Measurements from ENCODE around the gene RIMBP2.

The RIMBP2 gene

DNA sequence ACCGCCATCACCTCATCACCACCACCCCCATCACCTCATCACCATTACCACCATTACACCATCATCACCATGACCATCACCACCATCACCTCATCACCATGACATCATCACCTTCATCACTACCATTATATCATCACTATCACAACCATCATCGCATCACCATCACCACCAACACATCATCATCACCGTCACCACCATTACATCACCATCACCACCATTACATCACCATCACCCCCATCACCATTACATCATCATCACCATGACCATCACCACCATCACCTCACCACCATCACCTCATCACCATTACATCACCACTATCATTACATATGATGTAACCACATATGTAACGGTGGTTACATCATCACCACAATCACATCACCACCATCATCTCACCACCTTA, 132.3 kb downstream of the RIMBP2 start:
- no peak overlapping the region for H3K4me2 ChIP-seq (ENCODE audit: low read depth, low read length)
- H3K36me3 ChIP-seq (replicated peaks; ENCODE audit: insufficient read depth, low read length): no peaks in the 10 kb centered on the region
- H2AFZ ChIP-seq (ENCODE audit: low read length): no peak overlapping the region
- H3K27me3 ChIP-seq (replicated peaks; ENCODE audit: insufficient read depth, low read length): no peaks in the 10 kb centered on the region
- no peak for DNase-seq
- no peaks in the 10 kb centered on the region for H3K79me2 ChIP-seq (ENCODE audit: low read length)
- H4K20me1 ChIP-seq (ENCODE audit: insufficient read depth, low read length): no peaks in the 10 kb centered on the region
- H3K9ac ChIP-seq (ENCODE audit: low read length): no peak overlapping the region
- no peak for TF ChIP-seq EZH2 (optimal IDR thresholded peaks at IDR 0.05; ENCODE audit: low read depth, low read length)
- TF ChIP-seq EZH2phosphoT487 (IDR thresholded peaks at IDR 0.05; ENCODE audit: low read length): no peak
- no peak for TF ChIP-seq CTCF (IDR thresholded peaks at IDR 0.05; ENCODE audit: low read length)
- no peaks in the 10 kb centered on the region for H3F3A ChIP-seq (ENCODE audit: insufficient read depth, low read length)
- no peak overlapping the region for H3K4me3 ChIP-seq (ENCODE audit: low read length)
- no peaks in the 10 kb centered on the region for H3K4me1 ChIP-seq (ENCODE audit: low read length)
- H3K9me3 ChIP-seq (replicated peaks; ENCODE audit: insufficient read depth, low read length): no peaks in the 10 kb centered on the region
- H3K9me2 ChIP-seq (replicated peaks; ENCODE audit: insufficient read depth, low read length): no peaks in the 10 kb centered on the region
- H3K27ac ChIP-seq (ENCODE audit: low read length): no peak overlapping the region

GRCh38 chr12:130583317-130583716, 132.8 kb downstream of the RIMBP2 start:
- Histone ChIP-seq H3K9me2 (replicated peaks; ENCODE audit: insufficient read depth, low read length) (no peaks in the 10 kb centered on the region), H3K36me3 (replicated peaks; ENCODE audit: insufficient read depth, low read length) (no peaks in the 10 kb centered on the region), H4K20me1 (ENCODE audit: insufficient read depth, low read length) (no peaks in the 10 kb centered on the region), H3K4me2 (ENCODE audit: low read depth, low read length) (no peak overlapping the region), H2AFZ (ENCODE audit: low read length) (no peak overlapping the region), H3K27ac (ENCODE audit: low read length) (no peak overlapping the region), H3K27me3 (replicated peaks; ENCODE audit: insufficient read depth, low read length) (no peaks in the 10 kb centered on the region), H3K9ac (ENCODE audit: low read length) (no peak overlapping the region), H3K4me3 (ENCODE audit: low read length) (no peak overlapping the region), H3K9me3 (replicated peaks; ENCODE audit: insufficient read depth, low read length) (no peaks in the 10 kb centered on the region), H3F3A (ENCODE audit: insufficient read depth, low read length) (no peaks in the 10 kb centered on the region), H3K79me2 (ENCODE audit: low read length) (no peaks in the 10 kb centered on the region), H3K4me1 (ENCODE audit: low read length) (no peaks in the 10 kb centered on the region)
- no peak for TF ChIP-seq EZH2phosphoT487 (IDR thresholded peaks at IDR 0.05; ENCODE audit: low read length)
- no peak for DNase-seq

GRCh38 chr12:130582286-130582685, 133.8 kb downstream of the RIMBP2 start:
- no peak overlapping the region for H3K9ac ChIP-seq (ENCODE audit: low read length)
- no peak overlapping the region for H2AFZ ChIP-seq (ENCODE audit: low read length)
- no peaks in the 10 kb centered on the region for H3K4me1 ChIP-seq (ENCODE audit: low read length)
- H3K36me3 ChIP-seq (replicated peaks; ENCODE audit: insufficient read depth, low read length): no peaks in the 10 kb centered on the region
- TF ChIP-seq EZH2 (optimal IDR thresholded peaks at IDR 0.05; ENCODE audit: low read depth, low read length): no peak
- no peak for TF ChIP-seq EZH2phosphoT487 (IDR thresholded peaks at IDR 0.05; ENCODE audit: low read length)
- TF ChIP-seq CTCF (IDR thresholded peaks at IDR 0.05; ENCODE audit: low read length): no peak
- H3K4me2 ChIP-seq (ENCODE audit: low read depth, low read length): no peak overlapping the region
- H3K9me2 ChIP-seq (replicated peaks; ENCODE audit: insufficient read depth, low read length): no peaks in the 10 kb centered on the region
- DNase-seq: no peak
- H3K79me2 ChIP-seq (ENCODE audit: low read length): no peaks in the 10 kb centered on the region
- no peaks in the 10 kb centered on the region for H4K20me1 ChIP-seq (ENCODE audit: insufficient read depth, low read length)
- H3K27ac ChIP-seq (ENCODE audit: low read length): no peak overlapping the region
- H3K27me3 ChIP-seq (replicated peaks; ENCODE audit: insufficient read depth, low read length): no peaks in the 10 kb centered on the region
- H3K9me3 ChIP-seq (replicated peaks; ENCODE audit: insufficient read depth, low read length): no peaks in the 10 kb centered on the region
- H3K4me3 ChIP-seq (ENCODE audit: low read length): no peak overlapping the region
- H3F3A ChIP-seq (ENCODE audit: insufficient read depth, low read length): no peaks in the 10 kb centered on the region

- no peak for DNase-seq
- Histone ChIP-seq H3K9ac (ENCODE audit: low read length) (no peak overlapping the region), H3K4me3 (ENCODE audit: low read length) (no peak overlapping the region), H3K4me2 (ENCODE audit: low read depth, low read length) (no peak overlapping the region), H3K79me2 (ENCODE audit: low read length) (no peaks in the 10 kb centered on the region), H3F3A (ENCODE audit: insufficient read depth, low read length) (no peaks in the 10 kb centered on the region), H3K9me3 (replicated peaks; ENCODE audit: insufficient read depth, low read length) (no peaks in the 10 kb centered on the region), H3K27me3 (replicated peaks; ENCODE audit: insufficient read depth, low read length) (no peaks in the 10 kb centered on the region), H3K4me1 (ENCODE audit: low read length) (no peaks in the 10 kb centered on the region), H4K20me1 (ENCODE audit: insufficient read depth, low read length) (no peaks in the 10 kb centered on the region), H3K9me2 (replicated peaks; ENCODE audit: insufficient read depth, low read length) (no peaks in the 10 kb centered on the region), H3K36me3 (replicated peaks; ENCODE audit: insufficient read depth, low read length) (no peaks in the 10 kb centered on the region), H3K27ac (ENCODE audit: low read length) (no peak overlapping the region), H2AFZ (ENCODE audit: low read length) (no peak overlapping the region)
- TF ChIP-seq EZH2phosphoT487 (IDR thresholded peaks at IDR 0.05; ENCODE audit: low read length): no peak
- no peak for TF ChIP-seq EZH2 (optimal IDR thresholded peaks at IDR 0.05; ENCODE audit: low read depth, low read length)
- no peak for TF ChIP-seq CTCF (IDR thresholded peaks at IDR 0.05; ENCODE audit: low read length)
Measured at GRCh38 chr12:130581782-130582181, 134.3 kb downstream of the RIMBP2 start.
